ENCODE data around the gene FHL2.
A peak's percentile ranks its signal among the peaks of the same experiment; 100 is the strongest.

Gene FHL2

GRCh38 chr2:105344704-105345345 lies 54.0 kb downstream of the FHL2 start:
- peak; percentile 38 to 64 for DNase-seq
- TF ChIP-seq GATA1 (IDR thresholded peaks at IDR 0.05; ENCODE audit: low read depth, low read length): no peak
- TF ChIP-seq POLR2A (IDR thresholded peaks at IDR 0.05; ENCODE audit: low read length): no peak

GRCh38 chr2:105339414-105339813 lies 59.4 kb downstream of the FHL2 start:
- TF ChIP-seq POLR2A (IDR thresholded peaks at IDR 0.05; ENCODE audit: low read length): no peak
- TF ChIP-seq GATA1 (IDR thresholded peaks at IDR 0.05; ENCODE audit: low read depth, low read length): no peak
- DNase-seq: no peak

GRCh38 chr2:105338020-105338385 lies 60.8 kb downstream of the FHL2 start:
- TF ChIP-seq POLR2A (IDR thresholded peaks at IDR 0.05; ENCODE audit: low read length) (no peak), GATA1 (IDR thresholded peaks at IDR 0.05; ENCODE audit: low read depth, low read length) (no peak)
- peak in 1 of 2 experiments; percentile 38 for DNase-seq

GRCh38 chr2:105337122-105338019 lies 61.5 kb downstream of the FHL2 start, which contains the start of gene C2orf49:
TSS of gene C2orf49 (plus strand) at chr2:105337540. CDS start at chr2:105337588, 48 bp downstream.
- peak; percentile 92 to 95 for DNase-seq
- TF ChIP-seq GATA1 (IDR thresholded peaks at IDR 0.05; ENCODE audit: low read depth, low read length) (no peak), POLR2A (IDR thresholded peaks at IDR 0.05; ENCODE audit: low read length) (peak; percentile 46)

GRCh38 chr2:105336786-105337121 lies 62.1 kb downstream of the FHL2 start:
- no peak for DNase-seq
- TF ChIP-seq POLR2A (IDR thresholded peaks at IDR 0.05; ENCODE audit: low read length) (no peak), GATA1 (IDR thresholded peaks at IDR 0.05; ENCODE audit: low read depth, low read length) (no peak)

GRCh38 chr2:105335469-105335868 lies 63.4 kb downstream of the FHL2 start:
- TF ChIP-seq POLR2A (IDR thresholded peaks at IDR 0.05; ENCODE audit: low read length) (no peak), GATA1 (IDR thresholded peaks at IDR 0.05; ENCODE audit: low read depth, low read length) (no peak)
- DNase-seq: no peak

GRCh38 chr2:105334211-105334610 lies 64.6 kb downstream of the FHL2 start:
- no peak for TF ChIP-seq POLR2A (IDR thresholded peaks at IDR 0.05; ENCODE audit: low read length)
- no peak for TF ChIP-seq GATA1 (IDR thresholded peaks at IDR 0.05; ENCODE audit: low read depth, low read length)
- peak; percentile 33 to 75 for DNase-seq

- DNase-seq: peak; percentile 52 to 58
- no peak for TF ChIP-seq POLR2A (IDR thresholded peaks at IDR 0.05; ENCODE audit: low read length)
- TF ChIP-seq GATA1 (IDR thresholded peaks at IDR 0.05; ENCODE audit: low read depth, low read length): no peak
These were observed 68.0 kb downstream of the FHL2 start for GRCh38 chr2:105330681-105331375.

- peak; percentile 75 to 82 for DNase-seq
- TF ChIP-seq GATA1 (IDR thresholded peaks at IDR 0.05; ENCODE audit: low read depth, low read length) (no peak), POLR2A (IDR thresholded peaks at IDR 0.05; ENCODE audit: low read length) (peak; percentile 66)
These were observed 69.0 kb downstream of the FHL2 start, which contains the start of gene TGFBRAP1 for GRCh38 chr2:105329561-105330495. TSS of gene TGFBRAP1 (minus strand) at chr2:105329735. CDS start at chr2:105308301, 21,434 bp downstream.

GRCh38 chr2:105329197-105329554 lies 69.7 kb downstream of the FHL2 start:
- peak in 1 of 2 experiments; percentile 59 for DNase-seq
- TF ChIP-seq POLR2A (IDR thresholded peaks at IDR 0.05; ENCODE audit: low read length) (no peak), GATA1 (IDR thresholded peaks at IDR 0.05; ENCODE audit: low read depth, low read length) (no peak)

- TF ChIP-seq POLR2A (IDR thresholded peaks at IDR 0.05; ENCODE audit: low read length): no peak
- no peak for TF ChIP-seq GATA1 (IDR thresholded peaks at IDR 0.05; ENCODE audit: low read depth, low read length)
- peak; percentile 52 to 68 for DNase-seq
These were observed 70.3 kb downstream of the FHL2 start for GRCh38 chr2:105328281-105329196.

GRCh38 chr2:105327690-105328089 lies 71.2 kb downstream of the FHL2 start:
- no peak for DNase-seq
- no peak for TF ChIP-seq POLR2A (IDR thresholded peaks at IDR 0.05; ENCODE audit: low read length)

GRCh38 chr2:105327271-105327670 lies 71.6 kb downstream of the FHL2 start:
- peak; percentile 16 to 43 for DNase-seq

Measured in erythroblast (primary cell).